ENCODE measurements around the gene PCDH11Y.
"Not testable (repeated sequence)": the region's sequence is repeated elsewhere in the genome, so short reads cannot be mapped to it uniquely, and the experiment has no call there.

DNA sequence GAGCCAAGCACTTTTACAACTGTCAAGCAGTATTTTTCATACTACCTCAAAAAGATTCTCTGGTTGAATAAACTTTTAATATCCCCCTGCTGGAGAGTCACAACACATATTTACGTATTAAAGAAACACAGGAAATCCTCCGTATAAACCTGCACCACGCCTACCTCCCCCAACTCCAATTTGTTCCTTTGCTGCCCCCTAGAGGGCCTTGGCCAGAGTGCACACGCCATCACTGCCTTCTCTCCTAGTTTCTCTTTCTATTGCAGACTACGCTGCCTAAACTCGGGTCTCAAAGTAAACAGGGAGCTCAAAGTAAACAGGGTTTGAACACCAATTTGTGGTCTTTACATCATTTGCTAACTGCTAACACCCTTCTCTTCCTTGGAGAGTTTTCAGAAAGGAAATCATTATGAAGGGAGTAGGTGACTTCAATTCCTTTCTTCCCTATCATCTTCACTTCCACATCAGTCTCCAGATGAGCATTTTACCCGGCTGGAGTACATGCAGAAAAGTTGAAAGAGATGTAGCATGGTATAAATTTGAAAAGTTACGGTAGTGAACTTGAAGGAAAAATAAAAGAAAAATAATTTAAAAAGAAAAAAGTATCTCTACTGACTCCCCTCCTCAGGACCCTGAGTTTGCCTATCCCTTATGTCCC, 8.2 kb upstream of the PCDH11Y start:
- TF ChIP-seq, protein P1, sequence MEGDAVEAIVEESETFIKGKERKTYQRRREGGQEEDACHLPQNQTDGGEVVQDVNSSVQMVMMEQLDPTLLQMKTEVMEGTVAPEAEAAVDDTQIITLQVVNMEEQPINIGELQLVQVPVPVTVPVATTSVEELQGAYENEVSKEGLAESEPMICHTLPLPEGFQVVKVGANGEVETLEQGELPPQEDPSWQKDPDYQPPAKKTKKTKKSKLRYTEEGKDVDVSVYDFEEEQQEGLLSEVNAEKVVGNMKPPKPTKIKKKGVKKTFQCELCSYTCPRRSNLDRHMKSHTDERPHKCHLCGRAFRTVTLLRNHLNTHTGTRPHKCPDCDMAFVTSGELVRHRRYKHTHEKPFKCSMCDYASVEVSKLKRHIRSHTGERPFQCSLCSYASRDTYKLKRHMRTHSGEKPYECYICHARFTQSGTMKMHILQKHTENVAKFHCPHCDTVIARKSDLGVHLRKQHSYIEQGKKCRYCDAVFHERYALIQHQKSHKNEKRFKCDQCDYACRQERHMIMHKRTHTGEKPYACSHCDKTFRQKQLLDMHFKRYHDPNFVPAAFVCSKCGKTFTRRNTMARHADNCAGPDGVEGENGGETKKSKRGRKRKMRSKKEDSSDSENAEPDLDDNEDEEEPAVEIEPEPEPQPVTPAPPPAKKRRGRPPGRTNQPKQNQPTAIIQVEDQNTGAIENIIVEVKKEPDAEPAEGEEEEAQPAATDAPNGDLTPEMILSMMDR (IDR thresholded peaks at IDR 0.05), result not testable (repeated sequence)
- not testable (repeated sequence) for TF ChIP-seq EP300, POLR2A (IDR thresholded peaks at IDR 0.05)
